COLO829 (cell line): ENCODE data around the gene TSPY4.
"Not testable (repeated sequence)": the region's sequence is repeated elsewhere in the genome, so short reads cannot be mapped to it uniquely, and the experiment has no call there.

Experiments used
- DNase-seq: peaks from one replicate; pipeline ENCODE4 v3.0.0; 2012; ENCODE audit warnings: low spot score

TSPY4 gene, protein sequence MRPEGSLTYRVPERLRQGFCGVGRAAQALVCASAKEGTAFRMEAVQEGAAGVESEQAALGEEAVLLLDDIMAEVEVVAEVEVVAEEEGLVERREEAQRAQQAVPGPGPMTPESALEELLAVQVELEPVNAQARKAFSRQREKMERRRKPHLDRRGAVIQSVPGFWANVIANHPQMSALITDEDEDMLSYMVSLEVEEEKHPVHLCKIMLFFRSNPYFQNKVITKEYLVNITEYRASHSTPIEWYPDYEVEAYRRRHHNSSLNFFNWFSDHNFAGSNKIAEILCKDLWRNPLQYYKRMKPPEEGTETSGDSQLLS

DNA sequence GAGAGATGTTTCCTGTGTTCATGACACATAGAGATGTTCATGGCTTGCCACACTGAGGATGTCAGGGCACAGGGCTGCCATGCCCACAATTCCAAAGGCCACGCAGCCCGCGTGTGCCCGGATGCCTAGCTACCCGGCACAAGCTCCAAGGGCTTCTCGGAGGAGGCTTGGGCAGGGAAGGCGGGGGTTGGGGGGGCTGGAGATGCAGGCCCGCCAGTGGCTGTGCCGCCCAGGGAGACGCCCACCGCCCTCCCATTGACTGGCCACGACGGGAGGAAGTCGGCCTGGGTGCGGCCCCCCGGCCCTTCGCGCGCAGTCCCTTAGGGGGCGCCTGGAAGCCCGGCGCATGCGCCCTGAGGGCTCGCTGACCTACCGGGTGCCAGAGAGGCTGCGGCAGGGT, at the start of gene TSPY4:
Gene TSPY4, plus strand, starts transcription at position 301 of the 400 bp plus-strand sequence. Its CDS starts 46 bp downstream, at position 347.
- DNase-seq: not testable (repeated sequence)

DNA sequence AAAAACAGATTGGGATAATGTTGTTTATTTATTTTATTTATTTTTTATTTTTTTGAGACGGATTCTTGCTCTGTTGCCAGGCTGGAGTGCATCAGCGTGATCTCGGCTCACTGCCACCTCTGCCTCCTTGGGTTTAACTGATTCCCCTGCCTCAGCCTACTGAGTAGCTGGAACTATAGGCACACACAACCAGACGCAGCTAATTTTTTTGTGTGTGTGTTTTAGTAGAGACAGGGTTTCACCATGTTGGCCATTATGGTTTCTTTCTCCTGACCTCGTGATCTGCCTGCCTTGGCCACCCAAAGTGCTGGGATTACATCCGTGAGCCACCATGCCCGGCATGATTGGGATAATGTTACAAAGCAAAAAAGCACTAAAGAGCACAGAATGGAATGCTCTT, 16.3 kb upstream of the TSPY4 start:
- DNase-seq: no peak

DNA sequence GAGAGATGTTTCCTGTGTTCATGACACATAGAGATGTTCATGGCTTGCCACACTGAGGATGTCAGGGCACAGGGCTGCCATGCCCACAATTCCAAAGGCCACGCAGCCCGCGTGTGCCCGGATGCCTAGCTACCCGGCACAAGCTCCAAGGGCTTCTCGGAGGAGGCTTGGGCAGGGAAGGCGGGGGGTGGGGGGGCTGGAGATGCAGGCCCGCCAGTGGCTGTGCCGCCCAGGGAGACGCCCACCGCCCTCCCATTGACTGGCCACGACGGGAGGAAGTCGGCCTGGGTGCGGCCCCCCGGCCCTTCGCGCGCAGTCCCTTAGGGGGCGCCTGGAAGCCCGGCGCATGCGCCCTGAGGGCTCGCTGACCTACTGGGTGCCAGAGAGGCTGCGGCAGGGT, 20.2 kb downstream of the TSPY4 start, which contains the start of gene TSPY8:
Gene TSPY8, plus strand, starts transcription at position 301 of the 400 bp plus-strand sequence. Its CDS starts 46 bp downstream, at position 347.
- DNase-seq: not testable (repeated sequence)
